Esophagus muscularis mucosa (tissue), 4 donors: ENCODE measurements around the gene VSIG8. TPM values are rescaled to one million over a fixed set of nuclear protein-coding genes. Genes with fewer than 3 reads are reported as not detected.

Experiments used
- DNase-seq: peaks from one replicate; pipeline ENCODE4 v3.0.0-alpha.2; 2017; ENCODE audit errors: extremely low spot score
- H3K27ac ChIP-seq, 4 donors: fragments of 200-600 bp; sonication (generic); replicated peaks in 1 of 4; 1 replicate in 3 of 4; 2 replicates in 1 of 4; pipeline ENCODE4 v1.5.1; 2016 to 2019; ENCODE audit warnings: mild to moderate bottlenecking in 1 of 4
- H3K27me3 ChIP-seq, 4 donors: fragments of 200-600 bp; sonication (generic); one replicate each; pipeline versions ENCODE4 v1.5.1 to v1.6.0; 2016 to 2019
- H3K36me3 ChIP-seq, 4 donors: fragments of 200-600 bp; sonication (generic); one replicate each; pipeline ENCODE4 v1.5.1; 2016 to 2019
- H3K4me1 ChIP-seq, 4 donors: fragments of 200-600 bp; sonication (generic); one replicate each; pipeline ENCODE4 v1.5.1; 2016 to 2019
- H3K4me3 ChIP-seq, 4 donors: fragments of 200-600 bp; sonication (generic); 1 replicate in 2 of 4; 2 replicates in 2 of 4; pipeline ENCODE4 v1.5.1; 2016 to 2019; ENCODE audit warnings: mild to moderate bottlenecking in 4 of 4, moderate library complexity in 1 of 4
- H3K9me3 ChIP-seq, 4 donors: fragments of 200-600 bp; sonication (generic); 1 replicate in 3 of 4; 2 replicates in 1 of 4; pipeline ENCODE4 v1.5.1; 2016 to 2019
- CTCF ChIP-seq, 3 experiments: fragments of 200-600 bp in 2 of 3; fragments of 450-650 bp in 1 of 3; sonication (generic) in 2 of 3; IDR thresholded peaks; one replicate each; pipeline ENCODE4 v1.5.1; 2017 to 2019; ENCODE audit warnings: antibody characterized with exemption in 3 of 3, mild to moderate bottlenecking in 2 of 3, moderate library complexity in 1 of 3
- EP300 ChIP-seq: sonication (generic); formaldehyde crosslinking; IDR thresholded peaks from one replicate; pipeline ENCODE4 v1.6.1; 2017; ENCODE audit warnings: antibody characterized with exemption
- POLR2A ChIP-seq: fragments of 450-650 bp; IDR thresholded peaks from one replicate; pipeline ENCODE4 v1.6.1; 2017; ENCODE audit warnings: antibody characterized with exemption, moderate library complexity, mild to moderate bottlenecking, low read depth
- POLR2AphosphoS5 ChIP-seq, 2 donors: sonication (generic); formaldehyde crosslinking; IDR thresholded peaks; one replicate each; pipeline ENCODE4 v1.6.1; 2017; ENCODE audit warnings: antibody characterized with exemption in 2 of 2
- WGBS: methylation state at CpG from one replicate; pipeline ENCODE4 v1.1.5; 2018; 5-methylcytosine and 5-hydroxymethylcytosine counted together
- intact Hi-C: fragments of 100-400 bp; cut with DNase I; formaldehyde crosslinking; loops from one replicate; pipeline ENCODE4 v1.15.1; 2023
- total RNA-seq, 4 donors: library from RNA; depleted of rRNA; stranded (reverse); fragments of >200 nt; gene quantifications; one replicate each; pipeline versions ENCODE4 v1.1.0 to v1.2.1, GENCODE V29; 2016

Gene VSIG8
- total RNA-seq, 4 donors from 2014 or later = not detected

- 90% methylated on average over 6 of the region's 6 CpGs for WGBS
- TF ChIP-seq POLR2AphosphoS5 (IDR thresholded peaks at IDR 0.05) (no peak), POLR2A (no peak), CTCF (IDR thresholded peaks at IDR 0.05) (no peak), EP300 (no peak)
- intact Hi-C loops = no loop called here
- Histone ChIP-seq H3K4me1 (peaks cover 0 to 11% (median 0%) of the 10 kb centered on the region in 4 donors), H3K4me3 (peak overlapping the region in 1 of 4 donors; percentile 1), H3K27me3 (peaks cover 0 to 26% (median 0%) of the 10 kb centered on the region in 4 donors), H3K27ac (no peak overlapping the region), H3K36me3 (no peaks in the 10 kb centered on the region), H3K9me3 (no peaks in the 10 kb centered on the region)
- no peak for DNase-seq
Observed at GRCh38 chr1:159827102-159827490, 35.4 kb downstream of the VSIG8 start.

GRCh38 chr1:159826441-159827101 is 35.9 kb downstream of the VSIG8 start, which contains the start of gene SLAMF8:
Gene SLAMF8 (plus strand): TSS chr1:159826873. CDS start chr1:159826899, 26 bp downstream.
- 74% methylated on average over 11 of the region's 11 CpGs for WGBS
- intact Hi-C loops = no loop called here
- TF ChIP-seq POLR2A = no peak
- no peak for TF ChIP-seq EP300
- no peak for TF ChIP-seq POLR2AphosphoS5 (IDR thresholded peaks at IDR 0.05)
- TF ChIP-seq CTCF (IDR thresholded peaks at IDR 0.05) = no peak
- no peak within 1 kb of the TSS for H3K27ac ChIP-seq
- no peak for DNase-seq
- H3K36me3 ChIP-seq = no peaks in the 10 kb centered on the region
- H3K4me3 ChIP-seq = peak within 1 kb of the TSS in 1 of 4 donors; percentile 1
- no peaks in the 10 kb centered on the region for H3K9me3 ChIP-seq
- peaks cover 0 to 27% (median 0%) of the 10 kb centered on the region in 4 donors for H3K27me3 ChIP-seq
- peaks cover 0 to 11% (median 0%) of the 10 kb centered on the region in 4 donors for H3K4me1 ChIP-seq

- Histone ChIP-seq H3K27ac (no peak overlapping the region), H3K9me3 (no peaks in the 10 kb centered on the region), H3K4me3 (no peak overlapping the region), H3K27me3 (peaks cover 0 to 33% (median 0%) of the 10 kb centered on the region in 4 donors), H3K4me1 (peaks cover 0 to 11% (median 0%) of the 10 kb centered on the region in 4 donors), H3K36me3 (no peaks in the 10 kb centered on the region)
- TF ChIP-seq POLR2AphosphoS5 (IDR thresholded peaks at IDR 0.05) = no peak
- no peak for TF ChIP-seq EP300
- no peak for TF ChIP-seq CTCF (IDR thresholded peaks at IDR 0.05)
- no peak for TF ChIP-seq POLR2A
- intact Hi-C loops = no loop called here
- WGBS = 67% methylated on average over 3 of the region's 3 CpGs
- DNase-seq = no peak
Observed at GRCh38 chr1:159825564-159825963, 36.9 kb downstream of the VSIG8 start.

GRCh38 chr1:159823406-159823805 is 39.1 kb downstream of the VSIG8 start:
- H3K4me3 ChIP-seq = no peak overlapping the region
- no peaks in the 10 kb centered on the region for H3K36me3 ChIP-seq
- no peaks in the 10 kb centered on the region for H3K9me3 ChIP-seq
- intact Hi-C loops = no loop called here
- no peaks in the 10 kb centered on the region for H3K4me1 ChIP-seq
- no peak overlapping the region for H3K27ac ChIP-seq
- no peak for DNase-seq
- H3K27me3 ChIP-seq = peaks cover 0 to 33% (median 0%) of the 10 kb centered on the region in 4 donors
- WGBS = 18% methylated on average over 6 of the region's 7 CpGs
- TF ChIP-seq POLR2AphosphoS5 (IDR thresholded peaks at IDR 0.05) (no peak), POLR2A (no peak), EP300 (no peak), CTCF (IDR thresholded peaks at IDR 0.05) (no peak)
